Mesenchymal stem cell (in vitro differentiated cells and primary cell): ENCODE results near the gene USP6NL.

Experiments used
- DNase-seq: peaks from one replicate; pipeline ENCODE4 v3.0.0-alpha.2; 2013
- H2AFZ ChIP-seq: one replicate; pipeline ENCODE4 v1.6.1; 2013; ENCODE audit warnings: low read depth, mild to moderate bottlenecking, control low read depth, inconsistent platforms, low read length, moderate library complexity
- H2AK5ac ChIP-seq: 2 replicates; pipeline ENCODE4 v1.6.1; 2013; ENCODE audit warnings: low read length, moderate library complexity, mild to moderate bottlenecking, inconsistent platforms; ENCODE audit not compliant: severe bottlenecking
- H2BK120ac ChIP-seq: one replicate; pipeline ENCODE4 v1.6.1; 2013; ENCODE audit warnings: low read depth, mild to moderate bottlenecking, inconsistent platforms, low read length, moderate library complexity
- H2BK12ac ChIP-seq, 2 experiments: one replicate each; pipeline ENCODE4 v1.6.1; 2013; ENCODE audit warnings: inconsistent platforms in 2 of 2, low read length in 2 of 2, mild to moderate bottlenecking in 2 of 2, moderate library complexity in 2 of 2, control low read depth in 1 of 2
- H2BK15ac ChIP-seq: one replicate; pipeline ENCODE4 v1.6.1; 2013; ENCODE audit warnings: mild to moderate bottlenecking, low read depth, inconsistent platforms; ENCODE audit not compliant: poor library complexity, severe bottlenecking
- H2BK5ac ChIP-seq: 2 replicates; pipeline ENCODE4 v1.6.1; 2013; ENCODE audit warnings: low read depth, mild to moderate bottlenecking, low read length, control low read depth, inconsistent platforms; ENCODE audit not compliant: poor library complexity, severe bottlenecking
- H3K14ac ChIP-seq, 2 experiments: one replicate each; pipeline ENCODE4 v1.6.1; 2013; ENCODE audit warnings: inconsistent platforms in 2 of 2, low read length in 2 of 2, control low read depth in 1 of 2, mild to moderate bottlenecking in 1 of 2, moderate library complexity in 1 of 2
- H3K18ac ChIP-seq, 2 experiments: one replicate each; pipeline ENCODE4 v1.6.1; 2013; ENCODE audit warnings: inconsistent platforms in 2 of 2, low read length in 2 of 2, control low read depth in 1 of 2, low read depth in 1 of 2, mild to moderate bottlenecking in 1 of 2
- H3K23ac ChIP-seq, 2 experiments: one replicate each; pipeline ENCODE4 v1.6.1; 2013; ENCODE audit warnings: inconsistent platforms in 2 of 2, low read length in 2 of 2, mild to moderate bottlenecking in 2 of 2, moderate library complexity in 2 of 2, control low read depth in 1 of 2
- H3K27ac ChIP-seq: 2 replicates; pipeline ENCODE4 v1.5.1; 2013; ENCODE audit warnings: mild to moderate bottlenecking, moderate library complexity, low read length, control low read depth, inconsistent platforms; ENCODE audit not compliant: poor library complexity, severe bottlenecking
- H3K27me3 ChIP-seq, 2 experiments: 2 replicates each; pipeline versions ENCODE4 v1.6.1 to v1.7.0; 2013; ENCODE audit warnings: low read length in 2 of 2, mild to moderate bottlenecking in 2 of 2, moderate library complexity in 2 of 2, control low read depth in 1 of 2, inconsistent platforms in 1 of 2; ENCODE audit not compliant: control insufficient read depth in 1 of 2, insufficient read depth in 1 of 2
- H3K36me3 ChIP-seq, 2 experiments: 2 replicates each; pipeline versions ENCODE4 v1.6.1 to v1.7.0; 2013; ENCODE audit warnings: low read length in 2 of 2, control low read depth in 1 of 2, inconsistent platforms in 1 of 2, low read depth in 1 of 2, mild to moderate bottlenecking in 1 of 2; ENCODE audit not compliant: insufficient read depth in 2 of 2, control insufficient read depth in 1 of 2
- H3K4ac ChIP-seq, 2 experiments: one replicate each; pipeline ENCODE4 v1.6.1; 2013; ENCODE audit warnings: inconsistent platforms in 2 of 2, low read length in 2 of 2, mild to moderate bottlenecking in 2 of 2, moderate library complexity in 2 of 2, control low read depth in 1 of 2, low read depth in 1 of 2
- H3K4me1 ChIP-seq: 2 replicates; pipeline ENCODE4 v1.6.1; 2013; ENCODE audit warnings: low read depth, low read length, control low read depth; ENCODE audit not compliant: control insufficient read depth, insufficient read depth
- H3K4me2 ChIP-seq: 2 replicates; pipeline ENCODE4 v1.6.1; 2013; ENCODE audit warnings: low read length, mild to moderate bottlenecking, inconsistent platforms; ENCODE audit not compliant: poor library complexity, severe bottlenecking
- H3K4me3 ChIP-seq, 2 experiments: 2 replicates each; pipeline versions ENCODE4 v1.5.1 to v1.7.0; 2013; ENCODE audit warnings: low read length in 2 of 2, mild to moderate bottlenecking in 2 of 2, control low read depth in 1 of 2, low read depth in 1 of 2; ENCODE audit not compliant: insufficient read depth in 1 of 2
- H3K79me1 ChIP-seq: replicated peaks from 2 replicates; pipeline ENCODE4 v1.6.1; 2013; ENCODE audit warnings: mild to moderate bottlenecking, control low read depth, low read length, inconsistent platforms; ENCODE audit not compliant: poor library complexity, severe bottlenecking
- H3K9ac ChIP-seq: 2 replicates; pipeline ENCODE4 v1.7.0; 2013; ENCODE audit warnings: mild to moderate bottlenecking, low read length, moderate library complexity
- H3K9me3 ChIP-seq: 2 replicates; pipeline ENCODE4 v1.7.0; 2013; ENCODE audit warnings: mild to moderate bottlenecking, low read length; ENCODE audit not compliant: control insufficient read depth
- H4K8ac ChIP-seq: one replicate; pipeline ENCODE4 v1.6.1; 2013; ENCODE audit warnings: inconsistent platforms, mild to moderate bottlenecking, low read length, moderate library complexity
- H4K91ac ChIP-seq: one replicate; pipeline ENCODE4 v1.6.1; 2013; ENCODE audit warnings: mild to moderate bottlenecking, low read length, inconsistent platforms
- WGBS: methylation state at CpG from one replicate; pipeline ENCODE4 v1.1.7; 2013; ENCODE audit warnings: mixed read lengths; 5-methylcytosine and 5-hydroxymethylcytosine counted together

The USP6NL gene

GRCh38 chr10:11602358-11602757 is 9.1 kb downstream of the USP6NL start:
- no peak overlapping the region for H2AFZ ChIP-seq
- no peaks in the 10 kb centered on the region for H3K36me3 ChIP-seq
- H2BK5ac ChIP-seq = no peak overlapping the region
- no peak overlapping the region for H3K9ac ChIP-seq
- H3K4me1 ChIP-seq = peaks cover 3% of the 10 kb centered on the region
- 93% methylated on average over 7 of the region's 7 CpGs for WGBS
- no peak overlapping the region for H3K18ac ChIP-seq
- H3K4me3 ChIP-seq = no peak overlapping the region
- peaks cover 16% of the 10 kb centered on the region for H3K79me1 ChIP-seq
- no peak overlapping the region for H2BK15ac ChIP-seq
- H3K9me3 ChIP-seq = no peaks in the 10 kb centered on the region
- no peak overlapping the region for H2BK120ac ChIP-seq
- no peak overlapping the region for H3K23ac ChIP-seq
- no peak overlapping the region for H4K8ac ChIP-seq
- no peak overlapping the region for H3K27ac ChIP-seq
- H3K14ac ChIP-seq = no peak overlapping the region
- no peak overlapping the region for H3K4ac ChIP-seq
- H3K27me3 ChIP-seq = no peaks in the 10 kb centered on the region
- H2AK5ac ChIP-seq = no peak overlapping the region
- H2BK12ac ChIP-seq = no peak overlapping the region
- H3K4me2 ChIP-seq = no peak overlapping the region
- no peak for DNase-seq
- no peak overlapping the region for H4K91ac ChIP-seq

GRCh38 chr10:11601670-11602069 is 9.8 kb downstream of the USP6NL start:
- H4K8ac ChIP-seq = no peak overlapping the region
- peaks cover under 1% of the 10 kb centered on the region for H3K4me1 ChIP-seq
- H2BK12ac ChIP-seq = no peak overlapping the region
- no peaks in the 10 kb centered on the region for H3K9me3 ChIP-seq
- H3K4me3 ChIP-seq = no peak overlapping the region
- no peak overlapping the region for H4K91ac ChIP-seq
- H3K14ac ChIP-seq = no peak overlapping the region
- H2AK5ac ChIP-seq = no peak overlapping the region
- H3K27me3 ChIP-seq = no peaks in the 10 kb centered on the region
- H3K4ac ChIP-seq = no peak overlapping the region
- no peak overlapping the region for H2BK15ac ChIP-seq
- H3K23ac ChIP-seq = no peak overlapping the region
- H3K4me2 ChIP-seq = no peak overlapping the region
- H3K79me1 ChIP-seq = peaks cover 15% of the 10 kb centered on the region
- H3K18ac ChIP-seq = no peak overlapping the region
- no peak overlapping the region for H3K9ac ChIP-seq
- no peak overlapping the region for H2BK120ac ChIP-seq
- no peak overlapping the region for H2BK5ac ChIP-seq
- no peak overlapping the region for H3K27ac ChIP-seq
- DNase-seq = no peak
- no peak overlapping the region for H2AFZ ChIP-seq
- WGBS = no CpG with 5 or more reads among the region's 1 CpG
- no peaks in the 10 kb centered on the region for H3K36me3 ChIP-seq

GRCh38 chr10:11600280-11600679 is 11.2 kb downstream of the USP6NL start:
- no peak overlapping the region for H2AFZ ChIP-seq
- H3K9me3 ChIP-seq = no peaks in the 10 kb centered on the region
- no peak overlapping the region for H2BK12ac ChIP-seq
- no peak overlapping the region for H2AK5ac ChIP-seq
- no peak overlapping the region for H3K4me3 ChIP-seq
- H4K8ac ChIP-seq = no peak overlapping the region
- H3K36me3 ChIP-seq = no peaks in the 10 kb centered on the region
- H3K14ac ChIP-seq = no peak overlapping the region
- peaks cover 16% of the 10 kb centered on the region for H3K79me1 ChIP-seq
- no peak overlapping the region for H3K9ac ChIP-seq
- H2BK5ac ChIP-seq = no peak overlapping the region
- H3K4me2 ChIP-seq = no peak overlapping the region
- no peak overlapping the region for H2BK120ac ChIP-seq
- no peak overlapping the region for H4K91ac ChIP-seq
- no CpG with 5 or more reads among the region's 3 CpGs for WGBS
- H3K18ac ChIP-seq = peak overlapping the region in 1 of 2 experiments; percentile 73
- no peak overlapping the region for H3K27ac ChIP-seq
- no peak overlapping the region for H2BK15ac ChIP-seq
- H3K4ac ChIP-seq = no peak overlapping the region
- peaks cover 1% of the 10 kb centered on the region for H3K4me1 ChIP-seq
- no peak for DNase-seq
- no peak overlapping the region for H3K23ac ChIP-seq
- no peaks in the 10 kb centered on the region for H3K27me3 ChIP-seq

GRCh38 chr10:11598712-11599397 is 12.6 kb downstream of the USP6NL start:
- Histone ChIP-seq H3K4ac (no peak overlapping the region), H4K8ac (no peak overlapping the region), H2BK12ac (no peak overlapping the region), H3K14ac (no peak overlapping the region), H3K79me1 (peaks cover 24% of the 10 kb centered on the region), H3K4me3 (no peak overlapping the region), H3K27ac (no peak overlapping the region), H3K27me3 (no peaks in the 10 kb centered on the region), H2BK15ac (no peak overlapping the region), H2AK5ac (no peak overlapping the region), H3K9ac (no peak overlapping the region), H3K18ac (no peak overlapping the region), H3K36me3 (no peaks in the 10 kb centered on the region), H3K4me2 (no peak overlapping the region), H4K91ac (no peak overlapping the region), H2AFZ (no peak overlapping the region), H3K4me1 (peaks cover 4% of the 10 kb centered on the region), H2BK5ac (no peak overlapping the region), H3K9me3 (no peaks in the 10 kb centered on the region), H2BK120ac (no peak overlapping the region), H3K23ac (no peak overlapping the region)
- 77% methylated on average over 7 of the region's 8 CpGs for WGBS
- DNase-seq = no peak
